ENCODE data around the gene CD302. TPM values are rescaled to one million over a fixed set of nuclear protein-coding genes. Genes with fewer than 3 reads are reported as not detected.
"Not testable (repeated sequence)": the region's sequence is repeated elsewhere in the genome, so short reads cannot be mapped to it uniquely, and the experiment has no call there.

Gene CD302
- total RNA-seq, 1 donor from 2014 or later: 95.6 TPM

GRCh38 chr2:159755014-159755413 is 43.0 kb downstream of the CD302 start:
- no peak for DNase-seq (ENCODE audit: low spot score)

- no peak for DNase-seq (ENCODE audit: low spot score)
These were observed 44.2 kb downstream of the CD302 start for GRCh38 chr2:159753797-159754196.

GRCh38 chr2:159750873-159751272 is 47.1 kb downstream of the CD302 start:
- DNase-seq (ENCODE audit: low spot score): no peak

GRCh38 chr2:159748089-159748488 is 49.9 kb downstream of the CD302 start:
- DNase-seq (ENCODE audit: low spot score): no peak

- DNase-seq (ENCODE audit: low spot score): not testable (repeated sequence)
These were observed 52.8 kb downstream of the CD302 start for GRCh38 chr2:159745237-159745636.

- DNase-seq (ENCODE audit: low spot score): no peak
These were observed 53.6 kb downstream of the CD302 start for GRCh38 chr2:159744363-159744762.

- no peak for DNase-seq (ENCODE audit: low spot score)
These were observed 55.2 kb downstream of the CD302 start for GRCh38 chr2:159742846-159743245.

- DNase-seq (ENCODE audit: low spot score): no peak
These were observed 59.3 kb downstream of the CD302 start for GRCh38 chr2:159738509-159739390.

GRCh38 chr2:159737917-159738296 is 60.1 kb downstream of the CD302 start:
- DNase-seq (ENCODE audit: low spot score): no peak

GRCh38 chr2:159737292-159737916 is 60.6 kb downstream of the CD302 start:
- no peak for DNase-seq (ENCODE audit: low spot score)

GRCh38 chr2:159736048-159736447 is 62.0 kb downstream of the CD302 start:
- DNase-seq (ENCODE audit: low spot score): no peak

GRCh38 chr2:159735648-159736047 is 62.4 kb downstream of the CD302 start:
- no peak for DNase-seq (ENCODE audit: low spot score)

GRCh38 chr2:159728629-159729028 is 69.4 kb downstream of the CD302 start:
- no peak for DNase-seq (ENCODE audit: low spot score)

- no peak for DNase-seq (ENCODE audit: low spot score)
These were observed 72.3 kb downstream of the CD302 start for GRCh38 chr2:159725713-159726112.

GRCh38 chr2:159724795-159725572 is 73.0 kb downstream of the CD302 start:
- DNase-seq (ENCODE audit: low spot score): not testable (repeated sequence)

GRCh38 chr2:159722580-159722979 is 75.4 kb downstream of the CD302 start:
- DNase-seq (ENCODE audit: low spot score): no peak

GRCh38 chr2:159720676-159721075 is 77.3 kb downstream of the CD302 start:
- DNase-seq (ENCODE audit: low spot score): no peak

Other genes with a start within 250 kb of the CD302 start
- 55.6 TPM for gene BAZ2B, start 181.7 kb downstream of the CD302 start, total RNA-seq
- 72.5 TPM for gene MARCHF7, start 85.7 kb downstream of the CD302 start, total RNA-seq
- gene LY75, start 106.5 kb upstream of the CD302 start, total RNA-seq: 3.0 TPM

Measured in mesenteric fat pad (tissue), 1 donor.